Tongue (tissue), 3 donors: ENCODE measurements around the gene CBR1. TPM values are rescaled to one million over a fixed set of nuclear protein-coding genes. Genes with fewer than 3 reads are reported as not detected.

Source experiments
- DNase-seq: peaks from one replicate; pipeline ENCODE4 v3.0.0-alpha.2; 2015
- small RNA-seq: library from RNA; depleted of rRNA; stranded (forward); fragments of <200 nt; gene quantifications from one replicate; pipeline ENCODE3, GENCODE V24; 2014; ENCODE audit warnings: low replicate concordance
- total RNA-seq: library from RNA; depleted of rRNA; stranded (reverse); fragments of >200 nt; gene quantifications from one replicate; pipeline ENCODE4 v1.2.3, GENCODE V29; 2014

CBR1 gene
- total RNA-seq, 1 donor from 2014 or later, result 49.4 TPM

- no peak for DNase-seq
These were observed 45.4 kb downstream of the CBR1 start for GRCh38 chr21:36115138-36115730.

GRCh38 chr21:36117286-36117741, 47.5 kb downstream of the CBR1 start:
- no peak for DNase-seq

- DNase-seq, result no peak
These were observed 50.6 kb downstream of the CBR1 start for GRCh38 chr21:36120304-36120888.

Small RNA genes lying within 50 kb of the gene (small RNA-seq; reads per million reads assigned to genes)
- gene RNU6-992P, result not detected

Other genes starting within 250 kb of the CBR1 start
- 26.1 TPM for gene SETD4, start 9.5 kb upstream of the CBR1 start, total RNA-seq
- gene CBR3, start 65.1 kb downstream of the CBR1 start, total RNA-seq, result 6.5 TPM
- 26.1 TPM for gene DOP1B, start 86.8 kb downstream of the CBR1 start, total RNA-seq